Naive thymus-derived CD4-positive, alpha-beta T cell (primary cell): ENCODE data around the gene FNDC3B. TPM values are rescaled to one million over a fixed set of nuclear protein-coding genes. Genes with fewer than 3 reads are reported as not detected.

Experiments
- ATAC-seq: fragments of 150-1000 bp; cut with Tn5 transposase; 2 replicates; pipeline ENCODE4 v1.10.0; 2021; ENCODE audit warnings: mild to moderate bottlenecking, moderate library complexity
- CTCF ChIA-PET: fragments of 350-600 bp; sonication (Branson Sonifier 250); formaldehyde crosslinking; loops from one replicate; lab custom pipeline; 2021; ENCODE audit warnings: antibody characterized with exemption; lab: Charles Lee
- POLR2A ChIA-PET: fragments of 350-600 bp; sonication (Branson Sonifier 250); formaldehyde crosslinking; loops from one replicate; lab custom pipeline; 2021; ENCODE audit warnings: antibody characterized with exemption, inconsistent platforms; lab: Charles Lee
- DNase-seq, 9 donors: peaks; one replicate each; pipeline versions ENCODE4 v3.0.0 to v3.0.0-alpha.2; 2020 to 2022; ENCODE audit warnings: mixed read lengths in 1 of 9
- H3K27ac ChIP-seq: one replicate; pipeline ENCODE4 v1.7.0; 2013; ENCODE audit warnings: mild to moderate bottlenecking, low read depth, low read length, moderate library complexity
- H3K27me3 ChIP-seq, 2 donors: one replicate each; pipeline ENCODE4 v1.7.0; 2013; ENCODE audit warnings: low read length in 2 of 2, mild to moderate bottlenecking in 2 of 2, moderate library complexity in 2 of 2; ENCODE audit not compliant: control insufficient read depth in 2 of 2, insufficient read depth in 2 of 2
- H3K36me3 ChIP-seq, 3 experiments: 1 replicate in 2 of 3; 2 replicates in 1 of 3; pipeline ENCODE4 v1.7.0; 2013; ENCODE audit warnings: low read length in 3 of 3, mild to moderate bottlenecking in 3 of 3, moderate library complexity in 1 of 3; ENCODE audit not compliant: insufficient read depth in 3 of 3, control insufficient read depth in 2 of 3
- H3K4me1 ChIP-seq, 2 donors: one replicate each; pipeline ENCODE4 v1.7.0; 2013; ENCODE audit warnings: low read length in 2 of 2, mild to moderate bottlenecking in 2 of 2, moderate library complexity in 1 of 2; ENCODE audit not compliant: control insufficient read depth in 2 of 2, insufficient read depth in 2 of 2
- H3K4me3 ChIP-seq: 2 replicates; pipeline ENCODE4 v1.7.0; 2013; ENCODE audit warnings: mild to moderate bottlenecking, low read length
- H3K9me3 ChIP-seq, 3 experiments: 1 replicate in 2 of 3; 2 replicates in 1 of 3; pipeline ENCODE4 v1.7.0; 2013; ENCODE audit warnings: low read length in 3 of 3; ENCODE audit not compliant: control insufficient read depth in 2 of 3
- H3K27ac Mint-ChIP-seq, 9 donors: one replicate each; pipeline ENCODE4 v1.8.0; 2020 to 2022; ENCODE audit warnings: mixed read lengths in 9 of 9, mild to moderate bottlenecking in 8 of 9, moderate library complexity in 5 of 9, inconsistent platforms in 2 of 9
- H3K27me3 Mint-ChIP-seq, 5 donors: one replicate each; pipeline ENCODE4 v1.8.0; 2021 to 2022; ENCODE audit warnings: mixed read lengths in 5 of 5, mild to moderate bottlenecking in 1 of 5
- H3K36me3 Mint-ChIP-seq, 5 donors: one replicate each; pipeline ENCODE4 v1.8.0; 2020 to 2022; ENCODE audit warnings: mixed read lengths in 5 of 5, mild to moderate bottlenecking in 3 of 5, inconsistent platforms in 1 of 5
- H3K4me1 Mint-ChIP-seq, 7 donors: one replicate each; pipeline ENCODE4 v1.8.0; 2020 to 2022; ENCODE audit warnings: mixed read lengths in 7 of 7, mild to moderate bottlenecking in 3 of 7, inconsistent platforms in 1 of 7
- H3K4me3 Mint-ChIP-seq, 10 donors: one replicate each; pipeline ENCODE4 v1.8.0; 2020 to 2022; ENCODE audit warnings: mild to moderate bottlenecking in 10 of 10, mixed read lengths in 10 of 10, moderate library complexity in 6 of 10, inconsistent platforms in 2 of 10
- H3K9me3 Mint-ChIP-seq, 11 donors: one replicate each; pipeline ENCODE4 v1.8.0; 2020 to 2022; ENCODE audit warnings: mixed read lengths in 11 of 11, mild to moderate bottlenecking in 4 of 11, inconsistent platforms in 1 of 11, moderate library complexity in 1 of 11
- intact Hi-C, 2 donors: fragments of 100-400 bp; cut with micrococcal nuclease; formaldehyde crosslinking; loops; one replicate each; pipeline ENCODE4 v1.15.1; 2023
- polyA plus RNA-seq, 2 donors: library from polyadenylated mRNA; unstranded; fragments of 300-500 nt; fragmentation: Illumina TruSeq; gene quantifications; one replicate each; pipeline ENCODE4 v1.2.3, GENCODE V29; 2021
- total RNA-seq, 6 experiments: library from RNA in 5 of 6; stranded (reverse) in 5 of 6; gene quantifications; 1 replicate in 5 of 6; 2 replicates in 1 of 6; pipeline ENCODE4 v1.2.3 and lab custom pipeline; 2021 to 2026

FNDC3B gene
- total and polyA plus RNA-seq, 7 experiments from 2014 or later, result 8.6 to 78.6 (median 25.6) TPM

- H3K9me3 ChIP-seq, result no peaks in the 10 kb centered on the region
- no peak overlapping the region for H3K27ac Mint-ChIP-seq
- ChIA-PET CTCF (interaction anchor here (1.3 kb wide), 1 partner anchor 370 kb away, joined by 3 read pairs; no protein-coding TSS in a partner anchor), POLR2A (no interaction called here)
- peaks cover 0 to 12% (median 0%) of the 10 kb centered on the region in 3 experiments for H3K36me3 ChIP-seq
- no peaks in the 10 kb centered on the region for H3K4me1 ChIP-seq
- DNase-seq (no peak), ATAC-seq (no peak)
- no peak overlapping the region for H3K4me3 Mint-ChIP-seq
- H3K36me3 Mint-ChIP-seq, result peaks cover 7 to 60% (median 43%) of the 10 kb centered on the region in 5 donors
- H3K4me3 ChIP-seq, result no peak overlapping the region
- no peaks in the 10 kb centered on the region for H3K27me3 Mint-ChIP-seq
- peaks cover 0 to 1% (median 0%) of the 10 kb centered on the region in 7 donors for H3K4me1 Mint-ChIP-seq
- intact Hi-C loops, result no loop called here
- no peaks in the 10 kb centered on the region for H3K27me3 ChIP-seq
- H3K27ac ChIP-seq, result no peak overlapping the region
- no peaks in the 10 kb centered on the region for H3K9me3 Mint-ChIP-seq
These were observed 260.8 kb downstream of the FNDC3B start for GRCh38 chr3:172300187-172300586.

GRCh38 chr3:172300862-172301261 lies 261.5 kb downstream of the FNDC3B start:
- H3K4me1 Mint-ChIP-seq, result peaks cover 0 to 1% (median 0%) of the 10 kb centered on the region in 7 donors
- H3K4me3 Mint-ChIP-seq, result no peak overlapping the region
- H3K9me3 Mint-ChIP-seq, result no peaks in the 10 kb centered on the region
- intact Hi-C loops, result no loop called here
- ATAC-seq (no peak), DNase-seq (no peak)
- H3K36me3 Mint-ChIP-seq, result peaks cover 7 to 59% (median 41%) of the 10 kb centered on the region in 5 donors
- Histone ChIP-seq H3K27me3 (no peaks in the 10 kb centered on the region), H3K27ac (no peak overlapping the region), H3K4me3 (no peak overlapping the region), H3K4me1 (no peaks in the 10 kb centered on the region), H3K9me3 (no peaks in the 10 kb centered on the region), H3K36me3 (peaks cover 0 to 12% (median 0%) of the 10 kb centered on the region in 3 experiments)
- POLR2A ChIA-PET, result no interaction called here
- H3K27me3 Mint-ChIP-seq, result no peaks in the 10 kb centered on the region
- CTCF ChIA-PET, result interaction anchor here (1.3 kb wide), 1 partner anchor 371 kb away, joined by 3 read pairs; no protein-coding TSS in a partner anchor
- H3K27ac Mint-ChIP-seq, result no peak overlapping the region

DNA sequence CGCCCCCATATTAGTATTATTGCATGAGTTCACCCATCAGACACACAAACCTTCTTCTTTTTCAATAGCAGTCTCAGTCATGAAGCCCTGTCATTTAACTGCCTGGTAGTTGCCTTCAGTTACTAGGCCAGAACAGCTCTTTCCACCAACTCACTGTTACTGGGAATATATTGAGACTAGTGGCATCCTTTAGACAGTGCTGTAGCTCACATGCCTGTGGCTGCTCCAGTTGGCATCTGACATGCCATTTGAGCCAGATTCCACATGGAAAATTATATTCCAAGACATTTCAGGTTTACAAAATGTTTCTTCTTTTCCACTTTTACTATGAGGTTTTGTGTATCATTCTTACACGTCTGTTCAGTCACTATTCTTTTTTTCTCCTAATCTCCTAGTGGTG lies 262.8 kb downstream of the FNDC3B start:
- no peaks in the 10 kb centered on the region for H3K4me1 ChIP-seq
- no peak overlapping the region for H3K27ac Mint-ChIP-seq
- no peaks in the 10 kb centered on the region for H3K27me3 Mint-ChIP-seq
- DNase-seq (no peak), ATAC-seq (no peak)
- H3K27me3 ChIP-seq, result no peaks in the 10 kb centered on the region
- H3K36me3 Mint-ChIP-seq, result peaks cover 4 to 58% (median 39%) of the 10 kb centered on the region in 5 donors
- intact Hi-C loops, result no loop called here
- no peak overlapping the region for H3K4me3 Mint-ChIP-seq
- no peak overlapping the region for H3K27ac ChIP-seq
- H3K36me3 ChIP-seq, result peaks cover 0 to 6% (median 0%) of the 10 kb centered on the region in 3 experiments
- CTCF ChIA-PET, result no interaction called here
- POLR2A ChIA-PET, result no interaction called here
- no peak overlapping the region for H3K4me3 ChIP-seq
- no peaks in the 10 kb centered on the region for H3K9me3 Mint-ChIP-seq
- H3K4me1 Mint-ChIP-seq, result peaks cover 0 to 1% (median 0%) of the 10 kb centered on the region in 7 donors
- no peaks in the 10 kb centered on the region for H3K9me3 ChIP-seq

DNA sequence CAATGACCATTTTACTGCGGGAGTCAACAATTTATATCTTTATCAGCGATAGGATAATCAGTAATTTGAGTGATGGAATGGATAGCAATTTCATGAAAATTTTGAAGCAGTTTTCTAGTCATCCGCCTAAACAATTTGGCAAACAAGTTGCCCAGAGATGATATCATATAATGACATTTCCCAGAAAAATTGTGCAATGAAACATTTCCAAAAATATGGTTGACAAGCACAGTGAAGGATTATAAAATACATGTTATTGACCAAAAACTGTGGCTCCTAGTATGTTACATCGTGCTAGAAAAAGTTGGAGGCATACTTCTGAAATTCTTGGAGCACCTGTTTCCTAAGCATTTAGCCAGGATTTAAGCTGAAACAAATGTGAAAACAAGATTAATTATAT lies 263.8 kb downstream of the FNDC3B start:
- POLR2A ChIA-PET, result no interaction called here

DNA sequence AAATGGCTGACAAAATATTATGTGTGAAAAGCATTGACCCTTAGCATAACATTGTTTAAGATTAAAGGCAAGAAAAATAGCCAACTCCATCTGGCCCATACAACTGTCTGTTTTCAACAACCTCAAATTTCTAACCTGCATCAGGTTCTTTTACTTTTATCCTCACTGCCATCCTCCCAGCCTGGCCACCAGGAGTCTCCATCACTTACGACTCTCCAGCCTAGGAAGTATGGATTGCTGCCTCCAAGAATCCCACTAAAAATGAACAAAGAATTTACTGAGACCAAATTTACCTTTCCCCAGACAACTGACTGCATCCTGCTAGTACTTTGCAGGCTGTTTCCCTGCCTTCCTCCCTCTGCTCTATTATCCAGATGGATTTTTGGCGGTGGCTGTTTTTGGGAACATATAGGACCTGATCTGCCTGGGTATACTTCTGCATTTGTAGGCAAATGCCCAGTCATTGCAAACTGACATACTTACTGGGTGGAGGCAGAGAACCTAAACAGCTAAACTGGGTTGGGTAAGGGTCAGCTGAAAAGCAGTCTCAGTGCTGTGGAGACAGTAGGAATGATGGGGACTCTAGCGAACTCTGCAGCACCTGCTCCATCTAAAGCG lies 264.7 kb downstream of the FNDC3B start:
- ChIA-PET POLR2A (no interaction called here), CTCF (no interaction called here)
- Mint-ChIP-seq H3K27me3 (no peaks in the 10 kb centered on the region), H3K9me3 (no peaks in the 10 kb centered on the region), H3K27ac (no peak overlapping the region), H3K36me3 (peaks cover 4 to 56% (median 41%) of the 10 kb centered on the region in 5 donors), H3K4me3 (no peak overlapping the region), H3K4me1 (peaks cover 0 to 1% (median 0%) of the 10 kb centered on the region in 7 donors)
- intact Hi-C loops, result no loop called here
- no peaks in the 10 kb centered on the region for H3K27me3 ChIP-seq
- no peak for ATAC-seq
- H3K36me3 ChIP-seq, result peaks cover 0 to 12% (median 0%) of the 10 kb centered on the region in 3 experiments
- no peak overlapping the region for H3K27ac ChIP-seq
- no peaks in the 10 kb centered on the region for H3K9me3 ChIP-seq
- no peak overlapping the region for H3K4me3 ChIP-seq
- no peak for DNase-seq
- H3K4me1 ChIP-seq, result no peaks in the 10 kb centered on the region

More for the DNA sequence above, 263.8 kb downstream of the FNDC3B start:
- ATAC-seq (no peak), DNase-seq (no peak)
- H3K27ac ChIP-seq, result no peak overlapping the region
- CTCF ChIA-PET, result no interaction called here
- peaks cover 0 to 10% (median 0%) of the 10 kb centered on the region in 3 experiments for H3K36me3 ChIP-seq
- H3K4me1 ChIP-seq, result no peaks in the 10 kb centered on the region
- intact Hi-C loops, result no loop called here
- H3K4me1 Mint-ChIP-seq, result peaks cover 0 to 1% (median 0%) of the 10 kb centered on the region in 7 donors
- H3K9me3 Mint-ChIP-seq, result no peaks in the 10 kb centered on the region
- H3K4me3 Mint-ChIP-seq, result no peak overlapping the region
- no peaks in the 10 kb centered on the region for H3K27me3 ChIP-seq
- H3K4me3 ChIP-seq, result no peak overlapping the region
- no peak overlapping the region for H3K27ac Mint-ChIP-seq
- H3K9me3 ChIP-seq, result no peaks in the 10 kb centered on the region
- peaks cover 4 to 63% (median 44%) of the 10 kb centered on the region in 5 donors for H3K36me3 Mint-ChIP-seq
- H3K27me3 Mint-ChIP-seq, result no peaks in the 10 kb centered on the region

DNA sequence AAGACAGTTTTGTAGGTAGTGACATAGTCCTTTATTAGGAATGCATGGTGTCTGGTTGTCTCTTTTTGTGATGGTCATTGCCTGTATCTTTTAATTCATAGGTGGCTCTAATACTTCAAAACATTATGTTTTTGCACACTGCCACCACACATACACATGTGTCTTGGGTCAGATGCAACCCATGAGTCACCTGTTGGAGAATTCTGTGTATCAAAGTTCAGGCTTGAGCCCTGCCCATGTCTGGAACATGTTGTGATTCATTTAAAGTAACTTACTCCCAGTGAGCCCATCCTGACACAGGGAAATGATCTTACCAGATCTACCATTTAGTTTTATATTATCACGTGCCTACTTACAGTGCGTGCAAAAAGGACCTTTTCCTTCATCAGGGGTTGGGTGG lies 266.2 kb downstream of the FNDC3B start:
- no peaks in the 10 kb centered on the region for H3K4me1 ChIP-seq
- DNase-seq (no peak), ATAC-seq (no peak)
- intact Hi-C loops, result no loop called here
- H3K4me3 ChIP-seq, result no peak overlapping the region
- Mint-ChIP-seq H3K4me1 (peaks cover 0 to 1% (median 0%) of the 10 kb centered on the region in 7 donors), H3K36me3 (peaks cover 4 to 58% (median 27%) of the 10 kb centered on the region in 5 donors), H3K4me3 (no peak overlapping the region), H3K27me3 (no peaks in the 10 kb centered on the region), H3K9me3 (no peaks in the 10 kb centered on the region), H3K27ac (no peak overlapping the region)
- H3K27me3 ChIP-seq, result no peaks in the 10 kb centered on the region
- CTCF ChIA-PET, result no interaction called here
- no peaks in the 10 kb centered on the region for H3K9me3 ChIP-seq
- POLR2A ChIA-PET, result no interaction called here
- H3K27ac ChIP-seq, result no peak overlapping the region
- H3K36me3 ChIP-seq, result peaks cover 0 to 24% (median 0%) of the 10 kb centered on the region in 3 experiments

DNA sequence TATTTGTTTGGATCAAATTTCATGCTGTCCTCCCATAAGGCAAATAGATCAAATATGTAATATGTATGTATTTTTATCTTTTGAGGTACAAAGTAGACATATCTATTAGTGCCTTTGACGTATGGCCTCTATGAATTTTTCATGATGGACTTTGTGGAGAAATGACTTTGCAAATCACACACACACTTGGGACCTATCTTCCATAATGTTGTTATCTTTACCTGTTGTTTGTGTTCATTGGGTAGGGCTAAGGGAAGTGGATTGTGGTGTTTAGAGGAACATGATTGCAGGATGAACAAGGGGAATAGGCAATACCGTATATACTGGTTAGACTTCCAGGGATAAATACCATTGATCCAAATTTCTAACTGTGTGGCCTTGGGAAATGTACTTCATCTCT lies 266.6 kb downstream of the FNDC3B start:
- Histone ChIP-seq H3K9me3 (no peaks in the 10 kb centered on the region), H3K27ac (no peak overlapping the region), H3K36me3 (peaks cover 0 to 27% (median 0%) of the 10 kb centered on the region in 3 experiments), H3K27me3 (no peaks in the 10 kb centered on the region), H3K4me3 (no peak overlapping the region), H3K4me1 (no peaks in the 10 kb centered on the region)
- no peak for ATAC-seq
- Mint-ChIP-seq H3K36me3 (peaks cover 4 to 56% (median 26%) of the 10 kb centered on the region in 5 donors), H3K4me1 (peaks cover 0 to 1% (median 0%) of the 10 kb centered on the region in 7 donors), H3K4me3 (no peak overlapping the region), H3K27me3 (no peaks in the 10 kb centered on the region), H3K9me3 (no peaks in the 10 kb centered on the region), H3K27ac (no peak overlapping the region)
- intact Hi-C loops, result no loop called here
- no peak for DNase-seq
- ChIA-PET POLR2A (no interaction called here), CTCF (interaction anchor here (0.8 kb wide), 1 partner anchor 19 kb away, joined by 3 read pairs; no protein-coding TSS in a partner anchor)
